Measurements from ENCODE around the gene CCNT2.

- TF ChIP-seq EZH2 (IDR thresholded peaks at IDR 0.05; ENCODE audit: borderline replicate concordance, low read depth, low read length, severe bottlenecking) (no peak), CTCF (IDR thresholded peaks at IDR 0.05; ENCODE audit: borderline replicate concordance, extremely low read depth, low read length, poor library complexity, severe bottlenecking) (no peak)
These were observed 16.0 kb downstream of the CCNT2 start for GRCh38 chr2:134934641-134935040.

All from DND-41 (cell line).